ENCODE results near the gene FILIP1L. TPM values are rescaled to one million over a fixed set of nuclear protein-coding genes. Genes with fewer than 3 reads are reported as not detected.

Gene FILIP1L
- total and polyA plus RNA-seq, 2 of the 13 experiments (the other 11 are each of a cell fraction or from before 2014, with no cell fraction given): 8.1 to 187 TPM

DNA sequence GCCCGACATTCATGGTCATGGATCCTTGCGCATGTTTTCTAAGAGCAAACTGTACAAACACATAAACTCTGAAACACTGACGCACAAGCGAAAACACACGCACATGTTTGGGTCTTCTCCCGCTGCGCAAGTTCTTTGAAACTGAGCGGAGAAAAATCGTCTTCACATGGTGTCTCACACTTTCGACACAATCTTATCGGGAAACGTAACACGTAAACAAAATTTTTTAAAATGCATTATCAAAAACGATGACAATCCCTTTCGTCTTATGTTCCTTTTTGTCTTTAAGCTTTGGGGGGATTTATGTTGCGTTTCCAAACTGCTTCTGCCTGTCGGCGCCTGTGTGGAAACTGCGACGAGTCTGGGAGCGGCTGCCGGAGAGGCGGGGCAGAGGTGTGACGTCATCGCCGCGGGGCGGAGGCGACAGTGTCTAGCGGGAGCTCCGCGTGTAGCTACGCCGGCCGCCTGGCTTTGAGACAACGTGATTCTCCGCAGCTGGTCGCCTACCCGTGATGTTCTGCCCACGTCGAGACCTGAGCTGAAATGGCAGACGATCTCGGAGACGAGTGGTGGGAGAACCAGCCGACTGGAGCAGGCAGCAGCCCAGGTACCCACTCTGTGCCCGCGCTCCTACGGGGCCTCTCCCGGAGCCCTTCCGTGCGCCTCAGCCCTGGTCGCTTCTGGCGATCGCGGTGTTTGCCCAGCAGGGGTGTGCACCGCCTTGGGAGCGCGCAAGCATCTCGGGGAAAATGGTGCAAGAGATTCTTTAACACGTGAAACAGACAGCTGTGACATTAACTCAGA, 296.7 kb downstream of the FILIP1L start, which contains the start of gene CMSS1 (continued):
- TF ChIP-seq, protein P1, sequence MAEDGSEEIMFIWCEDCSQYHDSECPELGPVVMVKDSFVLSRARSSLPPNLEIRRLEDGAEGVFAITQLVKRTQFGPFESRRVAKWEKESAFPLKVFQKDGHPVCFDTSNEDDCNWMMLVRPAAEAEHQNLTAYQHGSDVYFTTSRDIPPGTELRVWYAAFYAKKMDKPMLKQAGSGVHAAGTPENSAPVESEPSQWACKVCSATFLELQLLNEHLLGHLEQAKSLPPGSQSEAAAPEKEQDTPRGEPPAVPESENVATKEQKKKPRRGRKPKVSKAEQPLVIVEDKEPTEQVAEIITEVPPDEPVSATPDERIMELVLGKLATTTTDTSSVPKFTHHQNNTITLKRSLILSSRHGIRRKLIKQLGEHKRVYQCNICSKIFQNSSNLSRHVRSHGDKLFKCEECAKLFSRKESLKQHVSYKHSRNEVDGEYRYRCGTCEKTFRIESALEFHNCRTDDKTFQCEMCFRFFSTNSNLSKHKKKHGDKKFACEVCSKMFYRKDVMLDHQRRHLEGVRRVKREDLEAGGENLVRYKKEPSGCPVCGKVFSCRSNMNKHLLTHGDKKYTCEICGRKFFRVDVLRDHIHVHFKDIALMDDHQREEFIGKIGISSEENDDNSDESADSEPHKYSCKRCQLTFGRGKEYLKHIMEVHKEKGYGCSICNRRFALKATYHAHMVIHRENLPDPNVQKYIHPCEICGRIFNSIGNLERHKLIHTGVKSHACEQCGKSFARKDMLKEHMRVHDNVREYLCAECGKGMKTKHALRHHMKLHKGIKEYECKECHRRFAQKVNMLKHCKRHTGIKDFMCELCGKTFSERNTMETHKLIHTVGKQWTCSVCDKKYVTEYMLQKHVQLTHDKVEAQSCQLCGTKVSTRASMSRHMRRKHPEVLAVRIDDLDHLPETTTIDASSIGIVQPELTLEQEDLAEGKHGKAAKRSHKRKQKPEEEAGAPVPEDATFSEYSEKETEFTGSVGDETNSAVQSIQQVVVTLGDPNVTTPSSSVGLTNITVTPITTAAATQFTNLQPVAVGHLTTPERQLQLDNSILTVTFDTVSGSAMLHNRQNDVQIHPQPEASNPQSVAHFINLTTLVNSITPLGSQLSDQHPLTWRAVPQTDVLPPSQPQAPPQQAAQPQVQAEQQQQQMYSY (CRISPR knock-in tag; IDR thresholded peaks at IDR 0.05): no peak
- TF ChIP-seq MAF1 (CRISPR knock-in tag; IDR thresholded peaks at IDR 0.05; ENCODE audit: borderline replicate concordance): 0 out of 2 replicates have a peak, but pooled peaks have one; percentile 65
- TF ChIP-seq ZNF7 (CRISPR knock-in tag; IDR thresholded peaks at IDR 0.05): no peak
- peak; percentile 80 for TF ChIP-seq ZGPAT (CRISPR knock-in tag; IDR thresholded peaks at IDR 0.05)
- no peak for TF ChIP-seq ZBTB44 (CRISPR knock-in tag; IDR thresholded peaks at IDR 0.05)
- TF ChIP-seq CCAR2 (optimal IDR thresholded peaks at IDR 0.05; ENCODE audit: low read depth, low read length): no peak
- peak; percentile 44; the same call in 1 of the 2 replicates for TF ChIP-seq RAD21 (CRISPR knock-in tag; IDR thresholded peaks at IDR 0.05)
- 0 out of 2 replicates have a peak, but pooled peaks have one; percentile 60 for TF ChIP-seq ZFP41 (CRISPR knock-in tag; IDR thresholded peaks at IDR 0.05; ENCODE audit: borderline replicate concordance)
- TF ChIP-seq ZNF430 (CRISPR knock-in tag; IDR thresholded peaks at IDR 0.05): peak; percentile 80
- TF ChIP-seq WIZ (CRISPR knock-in tag; IDR thresholded peaks at IDR 0.05): no peak
- TF ChIP-seq ZNF577 (CRISPR knock-in tag; IDR thresholded peaks at IDR 0.05; ENCODE audit: borderline replicate concordance, low read depth): no peak
- peak; percentile 36; the same call in 1 of the 2 replicates for TF ChIP-seq ZNF768 (CRISPR knock-in tag; IDR thresholded peaks at IDR 0.05)
- TF ChIP-seq ZNF333 (CRISPR knock-in tag; IDR thresholded peaks at IDR 0.05; ENCODE audit: borderline replicate concordance): no peak
- TF ChIP-seq HNF4G (IDR thresholded peaks at IDR 0.05; ENCODE audit: borderline replicate concordance, low read depth, low read length): no peak
- no peak for TF ChIP-seq HNF4G (CRISPR knock-in tag; IDR thresholded peaks at IDR 0.05; ENCODE audit: borderline replicate concordance, low read depth)
- TF ChIP-seq NKX3-1 (CRISPR knock-in tag; IDR thresholded peaks at IDR 0.05): no peak
- TF ChIP-seq ZNF33A (CRISPR knock-in tag; IDR thresholded peaks at IDR 0.05; ENCODE audit: borderline replicate concordance): peak; percentile 72; the same call in 1 of the 2 replicates
- no peak for TF ChIP-seq MLXIP (CRISPR knock-in tag; IDR thresholded peaks at IDR 0.05; ENCODE audit: borderline replicate concordance)
- TF ChIP-seq HMG20A (CRISPR knock-in tag; IDR thresholded peaks at IDR 0.05; ENCODE audit: borderline replicate concordance): no peak
- no peak; the same call in 1 of the 2 replicates for TF ChIP-seq ELF3 (CRISPR knock-in tag; IDR thresholded peaks at IDR 0.05)

Data from HepG2 (cell line).